SK-N-SH treated with all-trans-retinoic acid at 6 μM for 48 hours (cell line): ENCODE results near the gene FER.

Experiments used
- ATAC-seq: fragments of 200-7000 bp; cut with Tn5 transposase; 3 replicates; pipeline ENCODE4 v1.9.1; 2020; ENCODE audit warnings: mild to moderate bottlenecking, moderate library complexity
- ARNTL ChIP-seq: fragments of 450-650 bp; formaldehyde crosslinking; IDR thresholded peaks from 2 replicates; pipeline ENCODE4 v1.5.0; 2020; ENCODE audit warnings: low read depth, mild to moderate bottlenecking, moderate library complexity, borderline replicate concordance
- BACH2 ChIP-seq: fragments of 250-450 bp; sonication (Bioruptor Pico); IDR thresholded peaks from 2 replicates; pipeline ENCODE4 v1.9.0; 2021; ENCODE audit warnings: mild to moderate bottlenecking, borderline replicate concordance
- CREB5 ChIP-seq: fragments of 250-450 bp; sonication (Bioruptor Pico); IDR thresholded peaks from 2 replicates; pipeline ENCODE4 v1.5.1; 2020; ENCODE audit warnings: low read depth, mild to moderate bottlenecking, moderate library complexity
- CSDC2 ChIP-seq: fragments of 250-450 bp; sonication (Bioruptor Pico); IDR thresholded peaks from 2 replicates; pipeline ENCODE4 v1.5.0; 2020; ENCODE audit warnings: mild to moderate bottlenecking, moderate library complexity
- CSRNP3 ChIP-seq: fragments of 250-450 bp; sonication (Bioruptor Pico); IDR thresholded peaks from 2 replicates; pipeline ENCODE4 v1.5.1; 2021; ENCODE audit warnings: mild to moderate bottlenecking, moderate library complexity
- GLIS3 ChIP-seq: fragments of 250-450 bp; sonication (Bioruptor Pico); IDR thresholded peaks from 2 replicates; pipeline ENCODE4 v1.5.0; 2020; ENCODE audit warnings: mild to moderate bottlenecking, moderate library complexity
- ISL1 ChIP-seq: fragments of 250-450 bp; sonication (Bioruptor Pico); IDR thresholded peaks from 2 replicates; pipeline ENCODE4 v2.1.2; 2022; ENCODE audit warnings: mild to moderate bottlenecking, moderate library complexity
- OSR1 ChIP-seq: fragments of 250-450 bp; sonication (Bioruptor Pico); IDR thresholded peaks from 2 replicates; pipeline ENCODE4 v1.8.0; 2022; ENCODE audit warnings: moderate library complexity, mild to moderate bottlenecking, inconsistent platforms
- PATZ1 ChIP-seq: fragments of 250-450 bp; sonication (Bioruptor Pico); IDR thresholded peaks from 2 replicates; pipeline ENCODE4 v1.8.0; 2020; ENCODE audit warnings: mild to moderate bottlenecking, moderate library complexity, borderline replicate concordance
- POU6F1 ChIP-seq: fragments of 250-450 bp; sonication (Bioruptor Pico); IDR thresholded peaks from 2 replicates; pipeline ENCODE4 v1.8.0; 2021; ENCODE audit warnings: low read depth, mild to moderate bottlenecking, moderate library complexity, borderline replicate concordance
- PPARA ChIP-seq: fragments of 250-450 bp; sonication (Bioruptor Pico); IDR thresholded peaks from 2 replicates; pipeline ENCODE4 v1.5.0; 2020; ENCODE audit warnings: mild to moderate bottlenecking, borderline replicate concordance
- RARB ChIP-seq: fragments of 250-450 bp; sonication (Bioruptor Pico); IDR thresholded peaks from 2 replicates; pipeline ENCODE4 v1.8.0; 2021; ENCODE audit warnings: mild to moderate bottlenecking, moderate library complexity
- SNAI2 ChIP-seq: fragments of 250-450 bp; sonication (Bioruptor Pico); IDR thresholded peaks from 2 replicates; pipeline ENCODE4 v1.5.0; 2020; ENCODE audit warnings: mild to moderate bottlenecking, moderate library complexity
- TCF4 ChIP-seq: fragments of 250-450 bp; sonication (Bioruptor Pico); IDR thresholded peaks from 2 replicates; pipeline ENCODE4 v1.8.0; 2021; ENCODE audit warnings: mild to moderate bottlenecking, moderate library complexity, borderline replicate concordance
- TOX ChIP-seq: fragments of 250-450 bp; sonication (Bioruptor Pico); IDR thresholded peaks from 2 replicates; pipeline ENCODE4 v1.8.0; 2021; ENCODE audit warnings: mild to moderate bottlenecking, moderate library complexity, borderline replicate concordance
- TSHZ2 ChIP-seq: fragments of 250-450 bp; sonication (Bioruptor Pico); IDR thresholded peaks from 2 replicates; pipeline ENCODE4 v1.5.0; 2020; ENCODE audit warnings: mild to moderate bottlenecking, moderate library complexity
- ZC3H10 ChIP-seq: fragments of 250-450 bp; sonication (Bioruptor Pico); IDR thresholded peaks from 2 replicates; pipeline ENCODE4 v1.5.1; 2021; ENCODE audit warnings: mild to moderate bottlenecking, moderate library complexity
- ZFP3 ChIP-seq: fragments of 250-450 bp; sonication (Bioruptor Pico); IDR thresholded peaks from 2 replicates; pipeline ENCODE4 v1.5.0; 2020; ENCODE audit warnings: mild to moderate bottlenecking, moderate library complexity
- ZFP30 ChIP-seq: fragments of 450-650 bp; formaldehyde crosslinking; IDR thresholded peaks from 2 replicates; pipeline ENCODE4 v1.5.0; 2022; ENCODE audit warnings: mild to moderate bottlenecking, moderate library complexity
- ZNF565 ChIP-seq: fragments of 450-650 bp; formaldehyde crosslinking; conservative IDR thresholded peaks from 2 replicates; pipeline ENCODE4 v1.5.0; 2020; ENCODE audit warnings: low read depth, mild to moderate bottlenecking, moderate library complexity
- ZNF70 ChIP-seq: fragments of 450-650 bp; formaldehyde crosslinking; IDR thresholded peaks from 2 replicates; pipeline ENCODE4 v1.5.0; 2020; ENCODE audit warnings: mild to moderate bottlenecking, moderate library complexity

FER gene

GRCh38 chr5:109102096-109102690 is 354.5 kb downstream of the FER start:
- TF ChIP-seq ZFP3 (CRISPR knock-in tag) (no peak), ZNF565 (CRISPR knock-in tag) (no peak), ZC3H10 (CRISPR knock-in tag) (no peak), OSR1 (CRISPR knock-in tag) (no peak), ZNF70 (CRISPR knock-in tag) (no peak), TSHZ2 (CRISPR knock-in tag) (no peak), CREB5 (CRISPR knock-in tag) (no peak), ZFP30 (CRISPR knock-in tag) (no peak), SNAI2 (CRISPR knock-in tag) (no peak), ISL1 (CRISPR knock-in tag) (no peak), CSRNP3 (CRISPR knock-in tag) (no peak), ARNTL (CRISPR knock-in tag) (no peak), RARB (no peak), TCF4 (CRISPR knock-in tag) (no peak), CSDC2 (no peak)
- ATAC-seq = no peak

GRCh38 chr5:109105631-109106267 is 358.1 kb downstream of the FER start:
- peak; percentile 97 for ATAC-seq
- no peak for TF ChIP-seq CSDC2
- no peak for TF ChIP-seq PPARA (CRISPR knock-in tag)
- no peak for TF ChIP-seq ZNF70 (CRISPR knock-in tag)
- TF ChIP-seq ARNTL (CRISPR knock-in tag) = no peak
- TF ChIP-seq PATZ1 (CRISPR knock-in tag) = no peak; the same call in 1 of the 2 replicates
- no peak for TF ChIP-seq GLIS3 (CRISPR knock-in tag)
- peak; percentile 45; the same call in 1 of the 2 replicates for TF ChIP-seq TOX (CRISPR knock-in tag)
- no peak for TF ChIP-seq ZFP30 (CRISPR knock-in tag)
- peak; percentile 36; the same call in 1 of the 2 replicates for TF ChIP-seq ZFP3 (CRISPR knock-in tag)
- TF ChIP-seq POU6F1 = no peak
- peak; percentile 94 for TF ChIP-seq ISL1 (CRISPR knock-in tag)
- TF ChIP-seq CREB5 (CRISPR knock-in tag) = peak; percentile 57; the same call in 1 of the 2 replicates
- TF ChIP-seq ZNF565 (CRISPR knock-in tag) = no peak
- peak; percentile 63 for TF ChIP-seq TSHZ2 (CRISPR knock-in tag)
- TF ChIP-seq ZC3H10 (CRISPR knock-in tag) = peak; percentile 44; the same call in 1 of the 2 replicates
- TF ChIP-seq CSRNP3 (CRISPR knock-in tag) = no peak
- no peak for TF ChIP-seq OSR1 (CRISPR knock-in tag)
- TF ChIP-seq BACH2 (CRISPR knock-in tag) = peak; percentile 80; the same call in 1 of the 2 replicates
- no peak for TF ChIP-seq RARB
- TF ChIP-seq TCF4 (CRISPR knock-in tag) = peak; percentile 91
- 0 out of 2 replicates have a peak, but pooled peaks have one; percentile 65 for TF ChIP-seq SNAI2 (CRISPR knock-in tag)
